Suprapubic skin (tissue), 4 donors: ENCODE measurements around the gene AGRP.

Experiments
- CTCF ChIP-seq, 2 donors: fragments of 200-600 bp in 1 of 2; fragments of 450-650 bp in 1 of 2; sonication (generic) in 1 of 2; IDR thresholded peaks; one replicate each; pipeline ENCODE4 v1.5.1; 2016 to 2019; ENCODE audit warnings: antibody characterized with exemption in 2 of 2, mild to moderate bottlenecking in 1 of 2, moderate library complexity in 1 of 2
- EP300 ChIP-seq: sonication (generic); formaldehyde crosslinking; IDR thresholded peaks from one replicate; pipeline ENCODE4 v1.6.1; 2017; ENCODE audit warnings: antibody characterized with exemption
- POLR2A ChIP-seq, 2 donors: fragments of 450-650 bp; IDR thresholded peaks; one replicate each; pipeline ENCODE4 v1.6.1; 2017; ENCODE audit warnings: antibody characterized with exemption in 2 of 2, mild to moderate bottlenecking in 2 of 2, moderate library complexity in 2 of 2
- POLR2AphosphoS5 ChIP-seq, 3 donors: sonication (generic); formaldehyde crosslinking; IDR thresholded peaks; one replicate each; pipeline ENCODE4 v1.6.1; 2017; ENCODE audit warnings: antibody characterized with exemption in 3 of 3

DNA sequence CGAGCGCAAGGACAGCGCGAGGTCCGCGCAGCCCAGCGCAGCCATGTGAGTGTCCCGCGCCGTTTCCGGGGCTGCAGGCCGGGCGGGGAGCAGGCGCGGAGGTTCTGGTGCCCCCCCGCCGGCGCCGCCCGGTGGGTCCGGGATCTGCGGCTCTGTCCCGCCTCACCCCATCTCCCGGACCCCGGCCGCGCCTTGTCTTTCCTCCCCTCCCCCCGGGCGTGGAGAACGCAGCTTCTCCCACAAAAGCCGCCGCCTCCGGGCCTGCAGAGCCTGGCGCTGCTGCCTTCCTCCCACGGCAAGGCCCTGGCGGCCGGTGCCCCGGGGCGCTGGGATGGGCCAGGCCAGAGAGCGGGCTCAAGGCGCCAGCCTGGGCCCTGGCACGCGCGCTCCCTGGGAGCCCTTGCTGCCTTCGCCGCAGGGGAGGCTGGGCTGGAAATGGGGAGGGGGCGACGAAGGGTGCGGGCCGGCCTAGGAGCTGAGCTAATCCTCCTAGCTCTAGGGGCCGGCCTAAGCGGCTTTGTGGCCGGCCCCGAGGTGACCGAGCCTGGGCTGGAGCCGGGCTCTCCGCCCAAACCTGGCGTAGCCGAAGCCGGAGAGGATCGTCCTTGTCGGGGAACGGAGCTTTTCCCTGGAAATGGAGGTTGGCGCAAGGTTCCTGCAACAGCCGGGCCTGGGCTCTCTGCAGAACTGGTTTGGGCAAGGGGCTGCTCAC, 45.7 kb upstream of the AGRP start:
- TF ChIP-seq EP300 (no peak), CTCF (IDR thresholded peaks at IDR 0.05) (no peak), POLR2A (IDR thresholded peaks at IDR 0.05) (no peak), POLR2AphosphoS5 (IDR thresholded peaks at IDR 0.05) (no peak)
